OCI-LY3 (cell line): ENCODE measurements around the gene IQCM.

Experiments used
- H2AFZ ChIP-seq: fragments of 200-600, 300-600 bp; shearing (Covaris generic); 2 replicates; pipeline ENCODE4 v1.6.0; 2014; ENCODE audit warnings: antibody characterized with exemption, low read depth, low read length
- H3K27ac ChIP-seq: fragments of 200-600, 300-600 bp; sonication (generic); 2 replicates; pipeline ENCODE4 v1.5.1; 2014; ENCODE audit warnings: mild to moderate bottlenecking, low read length, moderate library complexity, mixed read lengths
- H3K27me3 ChIP-seq: fragments of 200-600, 300-600 bp; sonication (generic); 2 replicates; pipeline ENCODE4 v1.6.1; 2014; ENCODE audit warnings: low read depth, low read length, mixed read lengths
- H3K36me3 ChIP-seq: fragments of 200-600, 300-600 bp; sonication (generic); replicated peaks from 2 replicates; pipeline ENCODE3; 2014; ENCODE audit warnings: low read depth, low read length, mixed read lengths
- H3K4me1 ChIP-seq: fragments of 300-600, 200-600 bp; sonication (generic); 2 replicates; pipeline ENCODE4 v1.6.1; 2014; ENCODE audit warnings: low read length, mixed read lengths
- H3K4me2 ChIP-seq: fragments of 200-600, 300-600 bp; sonication (generic); 2 replicates; pipeline ENCODE4 v1.6.1; 2014; ENCODE audit warnings: low read length, mixed read lengths
- H3K4me3 ChIP-seq: fragments of 300-600, 200-600 bp; sonication (generic); 2 replicates; pipeline ENCODE4 v1.5.1; 2014; ENCODE audit warnings: antibody characterized with exemption, mild to moderate bottlenecking, low read length, moderate library complexity
- H3K79me2 ChIP-seq: fragments of 300-600, 200-600 bp; shearing (Covaris generic); 2 replicates; pipeline ENCODE4 v1.6.1; 2014; ENCODE audit warnings: mild to moderate bottlenecking, low read length, mixed read lengths
- H3K9ac ChIP-seq: fragments of 300-600, 200-600 bp; shearing (Covaris generic); 2 replicates; pipeline ENCODE4 v1.6.0; 2014; ENCODE audit warnings: mild to moderate bottlenecking, low read length, moderate library complexity
- H3K9me3 ChIP-seq: fragments of 200-600, 300-600 bp; shearing (Covaris generic); 2 replicates; pipeline ENCODE4 v1.6.1; 2014; ENCODE audit warnings: low read length, mixed read lengths; ENCODE audit not compliant: insufficient read depth
- H4K20me1 ChIP-seq: fragments of 200-600, 300-600 bp; sonication (generic); 2 replicates; pipeline ENCODE4 v1.6.1; 2016; ENCODE audit warnings: low read length, mixed read lengths; ENCODE audit not compliant: insufficient read depth
- CTCF ChIP-seq: fragments of 200-600, 300-600 bp; sonication (generic); IDR thresholded peaks from 2 replicates; pipeline ENCODE4 v1.5.1; 2014; ENCODE audit warnings: antibody characterized with exemption, low read length, low read depth
- EZH2phosphoT487 ChIP-seq: fragments of 200-600 bp; shearing (Covaris generic); IDR thresholded peaks from 2 replicates; pipeline ENCODE4 v1.6.1; 2018; ENCODE audit warnings: antibody characterized with exemption, mixed run types, low read depth

The IQCM gene

GRCh38 chr4:149555799-149556198, 259.8 kb downstream of the IQCM start:
- Histone ChIP-seq H3K27me3 (no peaks in the 10 kb centered on the region), H4K20me1 (no peaks in the 10 kb centered on the region), H3K4me2 (no peak overlapping the region), H3K4me1 (no peaks in the 10 kb centered on the region), H3K27ac (no peak overlapping the region), H3K9ac (no peak overlapping the region), H3K9me3 (no peaks in the 10 kb centered on the region), H3K79me2 (no peaks in the 10 kb centered on the region), H3K36me3 (no peaks in the 10 kb centered on the region), H2AFZ (no peak overlapping the region), H3K4me3 (no peak overlapping the region)
- TF ChIP-seq CTCF (no peak), EZH2phosphoT487 (no peak)

- Histone ChIP-seq H3K9me3 (no peaks in the 10 kb centered on the region), H3K4me3 (no peak overlapping the region), H3K79me2 (no peaks in the 10 kb centered on the region), H3K4me1 (no peaks in the 10 kb centered on the region), H3K36me3 (no peaks in the 10 kb centered on the region), H2AFZ (no peak overlapping the region), H3K27me3 (no peaks in the 10 kb centered on the region), H3K9ac (no peak overlapping the region), H4K20me1 (no peaks in the 10 kb centered on the region), H3K27ac (no peak overlapping the region), H3K4me2 (no peak overlapping the region)
- no peak for TF ChIP-seq EZH2phosphoT487
- no peak for TF ChIP-seq CTCF
Measured at GRCh38 chr4:149555146-149555545, 260.5 kb downstream of the IQCM start.

GRCh38 chr4:149553959-149554520, 261.6 kb downstream of the IQCM start:
- Histone ChIP-seq H3K4me2 (no peak overlapping the region), H3K9me3 (no peaks in the 10 kb centered on the region), H3K27me3 (no peaks in the 10 kb centered on the region), H3K4me3 (no peak overlapping the region), H3K27ac (no peak overlapping the region), H2AFZ (no peak overlapping the region), H4K20me1 (no peaks in the 10 kb centered on the region), H3K36me3 (no peaks in the 10 kb centered on the region), H3K4me1 (no peaks in the 10 kb centered on the region), H3K79me2 (no peaks in the 10 kb centered on the region), H3K9ac (no peak overlapping the region)
- no peak for TF ChIP-seq EZH2phosphoT487
- TF ChIP-seq CTCF = no peak

- H3K4me1 ChIP-seq = no peaks in the 10 kb centered on the region
- no peak overlapping the region for H2AFZ ChIP-seq
- H3K36me3 ChIP-seq = no peaks in the 10 kb centered on the region
- no peaks in the 10 kb centered on the region for H3K79me2 ChIP-seq
- H3K27ac ChIP-seq = no peak overlapping the region
- no peak overlapping the region for H3K4me3 ChIP-seq
- H3K9me3 ChIP-seq = no peaks in the 10 kb centered on the region
- H3K27me3 ChIP-seq = no peaks in the 10 kb centered on the region
- H3K9ac ChIP-seq = no peak overlapping the region
- TF ChIP-seq EZH2phosphoT487 (no peak), CTCF (no peak)
- no peaks in the 10 kb centered on the region for H4K20me1 ChIP-seq
- H3K4me2 ChIP-seq = no peak overlapping the region
Measured at GRCh38 chr4:149552601-149553000, 263.0 kb downstream of the IQCM start.
